Activated CD8-positive, alpha-beta memory T cell treated with anti-CD3 and anti-CD28 coated beads for 4 hours (primary cell): ENCODE measurements around the gene NODAL.

Experiments used
- DNase-seq, 2 donors: peaks; one replicate each; pipeline ENCODE4 v3.0.0-alpha.2; 2020; ENCODE audit warnings: low read depth in 2 of 2

Gene NODAL

GRCh38 chr10:70432561-70433263, 8.8 kb downstream of the NODAL start:
- no peak for DNase-seq

GRCh38 chr10:70432101-70432500, 9.4 kb downstream of the NODAL start:
- no peak for DNase-seq

- DNase-seq: no peak
Observed at GRCh38 chr10:70430493-70431445, 10.7 kb downstream of the NODAL start.

- DNase-seq: no peak
Observed at GRCh38 chr10:70426823-70427222, 14.7 kb downstream of the NODAL start.

GRCh38 chr10:70425096-70425495, 16.4 kb downstream of the NODAL start:
- no peak for DNase-seq

GRCh38 chr10:70424320-70424719, 17.2 kb downstream of the NODAL start:
- no peak for DNase-seq

- DNase-seq: no peak
Observed at GRCh38 chr10:70418713-70419112, 22.8 kb downstream of the NODAL start.

GRCh38 chr10:70418229-70418628, 23.3 kb downstream of the NODAL start:
- DNase-seq: no peak

GRCh38 chr10:70417568-70417967, 23.9 kb downstream of the NODAL start:
- no peak for DNase-seq

- DNase-seq: no peak
Observed at GRCh38 chr10:70412356-70412755, 29.1 kb downstream of the NODAL start.

GRCh38 chr10:70410608-70411007, 30.9 kb downstream of the NODAL start:
- no peak for DNase-seq

GRCh38 chr10:70409772-70410171, 31.7 kb downstream of the NODAL start:
- no peak for DNase-seq

GRCh38 chr10:70405037-70405824, 36.2 kb downstream of the NODAL start:
- no peak for DNase-seq

- DNase-seq: no peak
Observed at GRCh38 chr10:70404787-70405036, 36.8 kb downstream of the NODAL start.

- peak; percentile 94 to 99 for DNase-seq
Observed at GRCh38 chr10:70404036-70404786, 37.3 kb downstream of the NODAL start, which contains the start of gene EIF4EBP2. Gene EIF4EBP2, plus strand, starts transcription at chr10:70404145. Its CDS starts 257 bp downstream, at chr10:70404402.

GRCh38 chr10:70403483-70404035, 37.9 kb downstream of the NODAL start:
- DNase-seq: no peak

- no peak for DNase-seq
Observed at GRCh38 chr10:70399177-70399576, 42.3 kb downstream of the NODAL start.

GRCh38 chr10:70396140-70396539, 45.3 kb downstream of the NODAL start:
- DNase-seq: no peak

GRCh38 chr10:70391654-70392053, 49.8 kb downstream of the NODAL start:
- DNase-seq: no peak
